Choroid plexus epithelial cell (primary cell): ENCODE results near the gene SALL3.
"Not testable (repeated sequence)": the region's sequence is repeated elsewhere in the genome, so short reads cannot be mapped to it uniquely, and the experiment has no call there.

Experiments used
- DNase-seq: peaks from one replicate; pipeline ENCODE4 v3.0.0-alpha.2; 2010; ENCODE audit warnings: low read depth
- H3K4me3 ChIP-seq: 2 replicates; pipeline ENCODE4 v1.5.1; 2011; ENCODE audit warnings: low read depth, mild to moderate bottlenecking, control low read depth, low read length, moderate library complexity
- CTCF ChIP-seq: conservative IDR thresholded peaks from 2 replicates; pipeline ENCODE4 v1.5.1; 2011; ENCODE audit warnings: low read depth, mild to moderate bottlenecking, control low read depth, inconsistent platforms, low read length, moderate library complexity

Gene SALL3

DNA sequence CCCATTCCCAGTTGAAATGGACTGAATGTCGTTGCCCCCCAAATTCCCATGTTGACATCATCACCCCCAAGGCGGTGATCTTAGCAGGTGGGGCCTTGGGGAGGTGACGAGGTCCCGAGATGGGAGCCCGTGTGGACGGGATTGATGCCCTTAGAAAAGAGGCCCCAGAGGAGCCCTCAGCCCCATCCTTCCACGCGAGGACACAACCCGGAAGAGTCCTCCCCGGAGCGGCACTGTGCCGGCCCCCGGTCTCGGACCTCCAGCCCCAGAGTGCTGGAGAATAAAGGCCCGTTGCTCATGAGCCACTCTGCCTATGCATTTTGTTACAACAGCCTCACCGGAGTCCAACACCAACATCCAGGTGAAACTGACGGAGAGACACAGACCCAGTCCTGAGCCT, 30.4 kb upstream of the SALL3 start:
- no peak for TF ChIP-seq CTCF
- no peak for DNase-seq
- H3K4me3 ChIP-seq: no peak overlapping the region

GRCh38 chr18:78950386-78950785, 29.2 kb upstream of the SALL3 start:
- no peak for DNase-seq
- H3K4me3 ChIP-seq: no peak overlapping the region
- TF ChIP-seq CTCF: no peak

DNA sequence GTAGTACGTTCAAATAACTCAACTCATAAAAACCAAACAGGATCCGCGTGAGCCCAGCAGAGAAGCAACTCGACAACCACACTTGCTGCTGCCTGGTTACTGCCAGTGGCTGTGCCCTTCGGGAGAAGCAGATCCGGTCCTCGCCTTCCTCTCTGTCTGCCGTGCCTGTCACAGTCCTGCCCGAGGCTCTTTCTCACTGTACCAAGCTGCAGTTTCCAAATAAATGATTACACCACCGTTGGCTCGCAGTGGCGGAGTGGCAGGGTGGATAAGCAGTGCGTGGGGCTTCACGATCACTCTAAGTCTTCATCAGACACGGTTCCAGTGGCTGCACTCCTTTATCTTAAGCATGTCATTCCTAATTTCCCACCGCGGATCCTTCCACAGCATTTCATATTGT, 26.1 kb upstream of the SALL3 start:
- no peak for TF ChIP-seq CTCF
- no peak overlapping the region for H3K4me3 ChIP-seq
- DNase-seq: no peak

DNA sequence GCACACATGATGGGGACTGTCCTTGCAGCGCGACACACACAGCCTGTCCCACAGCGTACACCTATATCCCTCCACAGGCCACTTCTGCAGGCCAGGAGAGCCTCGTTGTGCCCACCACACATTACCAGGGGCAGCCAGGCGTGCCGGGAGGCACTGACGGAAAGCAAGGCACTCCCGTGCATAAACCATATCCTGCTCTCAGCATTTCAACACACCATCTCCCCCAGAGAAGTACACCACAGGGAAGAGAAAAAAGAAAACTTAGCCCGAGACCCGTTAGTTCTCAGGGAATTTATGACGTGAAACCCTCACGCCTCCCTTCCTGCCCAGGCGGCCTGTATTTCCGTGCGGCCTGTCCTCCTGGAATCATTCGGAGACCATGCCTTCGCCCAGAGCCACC, 24.6 kb upstream of the SALL3 start:
- no peak for TF ChIP-seq CTCF
- no peak for DNase-seq
- H3K4me3 ChIP-seq: no peak overlapping the region

- no peak for DNase-seq
- no peak overlapping the region for H3K4me3 ChIP-seq
- TF ChIP-seq CTCF: no peak
Observed at GRCh38 chr18:78957140-78957539, 22.5 kb upstream of the SALL3 start.

- H3K4me3 ChIP-seq: no peak overlapping the region
- no peak for DNase-seq
- TF ChIP-seq CTCF: no peak
Observed at GRCh38 chr18:78960709-78961108, 18.9 kb upstream of the SALL3 start.

DNA sequence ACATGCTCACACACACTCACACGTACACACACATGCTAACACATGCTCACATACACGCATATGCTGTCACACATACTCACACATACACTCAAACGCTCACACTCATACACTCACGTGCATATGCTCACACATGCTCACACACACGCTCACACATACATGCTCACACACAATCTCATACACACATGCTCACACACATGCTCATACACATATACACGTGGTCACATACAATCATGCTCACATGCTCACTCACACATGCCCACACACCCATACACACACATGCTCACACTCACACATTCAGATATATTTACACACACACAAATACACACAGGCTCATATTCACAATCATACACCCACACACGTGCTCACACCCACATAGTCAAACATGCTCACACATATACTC, 17.5 kb upstream of the SALL3 start:
- no peak for DNase-seq
- no peak for TF ChIP-seq CTCF
- H3K4me3 ChIP-seq: no peak overlapping the region

DNA sequence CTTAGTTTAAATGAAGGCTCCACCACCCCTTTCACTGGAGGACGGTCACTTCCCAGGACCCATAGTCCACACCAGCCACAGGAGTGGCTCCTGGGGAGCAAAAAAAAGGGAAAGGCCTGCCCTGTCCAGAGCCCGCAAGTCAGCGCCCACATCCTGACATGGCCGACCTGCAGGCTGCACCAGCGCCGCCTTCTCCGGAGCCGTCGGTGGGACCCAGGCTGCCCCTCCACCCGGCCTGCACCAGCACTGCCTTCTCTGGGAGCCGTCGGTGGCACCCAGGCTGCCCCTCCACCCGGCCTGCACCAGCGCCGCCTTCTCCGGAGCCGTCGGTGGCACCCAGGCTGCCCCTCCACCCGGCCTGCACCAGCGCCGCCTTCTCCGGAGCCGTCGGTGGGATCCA, 14.9 kb upstream of the SALL3 start:
- H3K4me3 ChIP-seq, DNase-seq: not testable (repeated sequence)
